D721Med (cell line): ENCODE measurements around the gene MSANTD3.

ENCODE experiments used
- DNase-seq: peaks from one replicate; pipeline ENCODE4 v3.0.0; 2011; ENCODE audit warnings: low spot score; ENCODE audit not compliant: insufficient read length
- FAIRE-seq: peaks from 2 replicates; lab custom pipeline; 2011; peaks lifted over from hg19 to GRCh38; lab: Jason Lieb, UNC
- TF ChIP-seq, protein P1 (sequence below): IDR thresholded peaks from 2 replicates; pipeline ENCODE4 v1.5.1; 2012; ENCODE audit warnings: mild to moderate bottlenecking, control low read depth; ENCODE audit not compliant: insufficient read depth; ENCODE audit errors: missing control alignments

The MSANTD3 gene

DNA sequence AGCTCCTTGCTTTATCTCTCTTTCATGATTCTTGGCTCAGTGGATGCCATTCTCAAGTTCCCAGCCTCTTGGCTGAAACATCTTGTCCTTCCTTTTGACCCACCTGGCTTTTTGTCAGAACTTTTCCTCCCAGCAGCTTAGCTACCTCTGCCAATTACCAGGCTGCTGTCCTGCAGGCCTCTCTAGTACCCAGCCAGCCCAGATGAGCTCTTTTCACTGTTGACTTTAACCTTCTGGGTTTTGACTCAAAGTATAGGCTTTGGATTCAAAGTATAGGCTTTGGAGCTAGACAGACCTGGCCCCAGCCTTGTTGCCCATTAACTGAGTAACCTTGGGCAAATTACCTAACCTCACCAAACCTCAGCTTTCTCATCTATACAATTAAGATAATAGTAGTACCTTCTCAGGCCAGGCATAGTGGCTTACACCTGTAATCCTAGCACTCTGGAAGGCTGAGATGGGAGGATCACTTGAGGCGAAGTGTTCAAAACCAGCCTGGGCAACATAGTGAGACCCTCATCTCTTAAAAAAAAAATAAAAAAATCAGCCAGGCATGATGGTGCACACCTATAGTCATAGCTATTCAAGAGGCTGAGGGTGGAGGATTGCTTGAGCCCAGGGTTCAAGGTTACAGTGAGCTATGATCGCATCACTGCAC, 39.4 kb downstream of the MSANTD3 start:
- FAIRE-seq: no peak
- TF ChIP-seq, protein P1, sequence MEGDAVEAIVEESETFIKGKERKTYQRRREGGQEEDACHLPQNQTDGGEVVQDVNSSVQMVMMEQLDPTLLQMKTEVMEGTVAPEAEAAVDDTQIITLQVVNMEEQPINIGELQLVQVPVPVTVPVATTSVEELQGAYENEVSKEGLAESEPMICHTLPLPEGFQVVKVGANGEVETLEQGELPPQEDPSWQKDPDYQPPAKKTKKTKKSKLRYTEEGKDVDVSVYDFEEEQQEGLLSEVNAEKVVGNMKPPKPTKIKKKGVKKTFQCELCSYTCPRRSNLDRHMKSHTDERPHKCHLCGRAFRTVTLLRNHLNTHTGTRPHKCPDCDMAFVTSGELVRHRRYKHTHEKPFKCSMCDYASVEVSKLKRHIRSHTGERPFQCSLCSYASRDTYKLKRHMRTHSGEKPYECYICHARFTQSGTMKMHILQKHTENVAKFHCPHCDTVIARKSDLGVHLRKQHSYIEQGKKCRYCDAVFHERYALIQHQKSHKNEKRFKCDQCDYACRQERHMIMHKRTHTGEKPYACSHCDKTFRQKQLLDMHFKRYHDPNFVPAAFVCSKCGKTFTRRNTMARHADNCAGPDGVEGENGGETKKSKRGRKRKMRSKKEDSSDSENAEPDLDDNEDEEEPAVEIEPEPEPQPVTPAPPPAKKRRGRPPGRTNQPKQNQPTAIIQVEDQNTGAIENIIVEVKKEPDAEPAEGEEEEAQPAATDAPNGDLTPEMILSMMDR: no peak
- DNase-seq: no peak

DNA sequence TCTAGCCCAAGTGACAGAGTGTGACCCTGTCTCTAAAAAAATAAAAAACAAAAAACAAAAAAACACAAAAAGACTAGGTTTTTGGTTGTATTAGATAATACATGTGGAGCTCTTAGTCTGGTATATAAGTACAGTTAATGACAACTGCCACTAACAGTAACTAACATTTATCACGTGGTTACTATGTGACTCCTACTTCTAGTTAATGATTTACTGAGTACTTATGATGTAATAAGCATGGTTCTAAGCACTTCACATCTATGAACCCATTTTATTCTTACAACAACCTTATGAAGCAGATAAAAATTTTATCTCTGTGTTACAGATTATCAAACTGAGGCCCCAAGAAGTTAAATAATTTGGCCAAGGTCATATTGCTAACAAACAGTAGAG, 39.9 kb downstream of the MSANTD3 start:
- no peak for FAIRE-seq
- TF ChIP-seq, protein P1: no peak

DNA sequence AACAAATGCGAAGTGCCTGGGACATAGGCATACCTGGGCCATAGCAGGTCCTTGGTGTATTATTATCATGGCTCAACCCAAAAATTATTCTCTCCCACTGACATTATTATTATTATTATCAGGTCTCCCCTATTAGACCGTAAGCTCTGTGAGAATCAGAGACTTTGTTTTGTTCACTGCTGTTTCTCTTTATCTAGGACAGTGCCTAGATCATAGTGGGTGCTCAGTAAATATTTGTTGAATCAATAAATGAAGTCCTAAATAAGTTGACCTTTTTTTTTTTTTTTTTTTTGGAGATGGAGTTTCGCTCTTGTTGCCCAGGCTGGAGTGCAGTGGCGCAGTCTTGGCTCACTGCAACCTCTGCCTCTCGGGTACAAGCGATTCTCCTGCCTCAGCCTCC, 41.1 kb downstream of the MSANTD3 start:
- no peak for FAIRE-seq
- TF ChIP-seq, protein P1: no peak
- DNase-seq: no peak

More for the DNA sequence above, 39.9 kb downstream of the MSANTD3 start:
- DNase-seq: no peak

DNA sequence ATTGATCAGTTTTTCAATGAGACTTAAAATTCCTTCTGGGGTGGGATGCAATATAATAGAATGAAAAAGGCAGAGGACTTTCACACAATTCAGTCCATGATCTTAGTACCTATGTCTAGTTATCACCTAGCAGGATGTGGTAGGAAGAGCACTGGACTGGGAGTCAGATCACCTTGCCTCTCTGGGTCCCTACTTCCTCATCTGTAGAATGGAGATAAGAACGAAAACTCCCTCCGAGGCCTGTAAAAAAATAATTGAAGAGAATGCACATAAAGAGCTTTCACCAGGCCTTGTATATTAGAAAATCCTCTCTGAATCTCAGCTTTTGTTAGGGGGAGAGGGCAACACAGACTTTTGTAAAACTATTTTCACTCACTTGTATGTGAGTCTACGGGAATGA, 45.3 kb downstream of the MSANTD3 start:
- FAIRE-seq: no peak
- TF ChIP-seq, protein P1: no peak

DNA sequence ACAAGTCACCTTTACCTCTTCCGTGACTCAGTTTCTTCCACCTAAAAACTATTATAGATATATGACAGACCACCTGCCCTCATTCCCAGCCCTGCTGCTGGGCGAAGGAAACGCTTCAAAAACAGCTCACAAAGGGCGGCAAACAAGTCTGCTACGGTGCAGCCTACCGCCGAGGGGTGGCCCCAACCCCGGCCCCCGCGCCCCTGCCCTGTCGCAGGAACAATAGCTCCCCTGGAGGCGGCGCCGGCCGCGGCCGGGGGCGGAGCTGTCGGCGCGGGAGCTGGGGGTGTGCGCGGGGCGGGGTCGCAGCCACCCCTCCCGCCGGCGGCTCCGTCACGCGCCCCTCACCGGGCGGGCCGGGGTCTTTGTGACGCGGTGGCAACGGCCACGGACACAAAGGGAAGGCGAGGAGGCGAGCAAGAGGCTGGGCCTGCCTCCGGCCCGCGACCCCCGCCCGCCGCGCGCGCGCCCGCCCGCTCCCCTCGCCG, 45.9 kb downstream of the MSANTD3 start, which contains the start of gene TMEFF1:
TSS of gene TMEFF1 (plus strand) at position 362 of the 488 bp plus-strand sequence. CDS start 396 bp downstream, outside the sequence.
- FAIRE-seq (no peak), DNase-seq (peak; percentile 57)
- TF ChIP-seq, protein P1: no peak

More for the DNA sequence above, 45.3 kb downstream of the MSANTD3 start:
- DNase-seq: no peak

DNA sequence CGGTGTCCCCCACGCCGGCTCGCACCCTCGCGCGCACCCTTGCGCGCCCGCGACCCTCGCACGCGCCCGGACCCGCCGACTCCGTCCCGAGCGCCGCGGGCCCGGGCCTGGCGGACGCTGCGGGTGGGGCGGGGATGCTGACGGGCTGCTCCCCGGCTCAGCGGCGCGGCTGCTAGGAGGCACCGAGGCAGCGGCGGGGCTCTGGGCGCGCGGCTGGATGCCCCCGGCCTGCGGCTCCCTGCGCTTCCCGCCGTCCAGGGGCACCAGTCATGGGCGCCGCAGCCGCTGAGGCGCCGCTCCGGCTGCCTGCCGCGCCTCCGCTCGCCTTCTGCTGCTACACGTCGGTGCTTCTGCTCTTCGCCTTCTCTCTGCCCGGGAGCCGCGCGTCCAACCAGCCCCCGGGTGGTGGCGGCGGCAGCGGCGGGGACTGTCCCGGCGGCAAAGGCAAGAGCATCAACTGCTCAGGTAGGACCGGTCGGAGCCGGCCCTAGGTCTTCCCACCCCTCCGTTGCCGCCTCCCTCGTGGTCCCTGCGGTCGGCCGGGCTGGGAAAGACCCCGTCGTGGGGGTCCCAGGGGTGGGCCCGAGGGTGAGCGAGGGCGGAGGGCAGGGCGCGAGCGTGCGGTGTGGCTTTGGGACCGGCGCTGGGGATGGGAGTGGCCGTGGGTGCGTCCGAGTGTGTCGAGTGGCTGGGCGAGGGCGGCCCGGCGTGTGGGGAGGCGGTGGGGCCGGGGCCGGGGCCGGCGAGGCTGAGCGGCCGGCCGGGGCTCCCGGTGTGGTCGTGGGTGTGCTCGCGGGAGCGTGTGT, 46.5 kb downstream of the MSANTD3 start:
- FAIRE-seq (no peak), DNase-seq (no peak)

More for the DNA sequence above, 46.5 kb downstream of the MSANTD3 start:
- TF ChIP-seq, protein P1: no peak
